ENCODE results near the gene ANKRD33B. TPM values are rescaled to one million over a fixed set of nuclear protein-coding genes. Genes with fewer than 3 reads are reported as not detected.

Gene ANKRD33B
- total and polyA plus RNA-seq, 9 of the 15 experiments (the other 6 are each of a cell fraction or from before 2014, with no cell fraction given): 0.10 to 1.7 (median 0.40) TPM

GRCh38 chr5:10654566-10654965, 90.7 kb downstream of the ANKRD33B start (continued):
- TF ChIP-seq REST (IDR thresholded peaks at IDR 0.05; ENCODE audit: borderline replicate concordance) (peak; percentile 17; the same call in 1 of the 2 replicates), REST (CRISPR knock-in tag; IDR thresholded peaks at IDR 0.05; ENCODE audit: low read depth) (no peak), SIN3A (IDR thresholded peaks at IDR 0.05; ENCODE audit: borderline replicate concordance in 2 of 2, control insufficient read depth in 1 of 2, low read depth in 2 of 2, low read length in 2 of 2) (no peak), ZKSCAN1 (IDR thresholded peaks at IDR 0.05; ENCODE audit: low read depth, low read length) (no peak), L3MBTL2 (IDR thresholded peaks at IDR 0.05) (peak; percentile 88), NR1H2 (CRISPR knock-in tag; IDR thresholded peaks at IDR 0.05) (no peak), PURB (CRISPR knock-in tag; IDR thresholded peaks at IDR 0.05; ENCODE audit: low read depth) (no peak)

Measured in K562 (cell line).